Left renal pelvis (tissue), 4 donors: Measurements from ENCODE around the gene FAM216A. TPM values are rescaled to one million over a fixed set of nuclear protein-coding genes. Genes with fewer than 3 reads are reported as not detected.
"Not testable (repeated sequence)": the region's sequence is repeated elsewhere in the genome, so short reads cannot be mapped to it uniquely, and the experiment has no call there.

Source experiments
- DNase-seq, 4 donors: peaks; one replicate each; pipeline ENCODE4 v3.0.0-alpha.2; 2013; ENCODE audit warnings: low read depth in 4 of 4, low spot score in 3 of 4
- polyA plus RNA-seq, 4 donors: library from polyadenylated mRNA; unstranded; fragments of 120-200 nt; gene quantifications; one replicate each; pipeline ENCODE4 v1.2.1, GENCODE V29; 2013; ENCODE audit not compliant: insufficient read length in 4 of 4

Gene FAM216A, protein sequence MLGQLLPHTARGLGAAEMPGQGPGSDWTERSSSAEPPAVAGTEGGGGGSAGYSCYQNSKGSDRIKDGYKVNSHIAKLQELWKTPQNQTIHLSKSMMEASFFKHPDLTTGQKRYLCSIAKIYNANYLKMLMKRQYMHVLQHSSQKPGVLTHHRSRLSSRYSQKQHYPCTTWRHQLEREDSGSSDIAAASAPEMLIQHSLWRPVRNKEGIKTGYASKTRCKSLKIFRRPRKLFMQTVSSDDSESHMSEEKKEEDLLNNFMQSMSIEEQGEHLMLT
- 10 to 100 TPM; 16.4 to 23.2 (median 21.1) TPM for polyA plus RNA-seq

- peak; percentile 97 to 99 (median 97) for DNase-seq
These were observed at the start of gene FAM216A, which contains the start of gene GPN3 for GRCh38 chr12:110468214-110469048. Gene FAM216A (plus strand): TSS chr12:110468845. CDS start chr12:110468876, 31 bp downstream. Gene GPN3 (minus strand): TSS chr12:110468257. CDS start chr12:110468203, 54 bp downstream.

DNA sequence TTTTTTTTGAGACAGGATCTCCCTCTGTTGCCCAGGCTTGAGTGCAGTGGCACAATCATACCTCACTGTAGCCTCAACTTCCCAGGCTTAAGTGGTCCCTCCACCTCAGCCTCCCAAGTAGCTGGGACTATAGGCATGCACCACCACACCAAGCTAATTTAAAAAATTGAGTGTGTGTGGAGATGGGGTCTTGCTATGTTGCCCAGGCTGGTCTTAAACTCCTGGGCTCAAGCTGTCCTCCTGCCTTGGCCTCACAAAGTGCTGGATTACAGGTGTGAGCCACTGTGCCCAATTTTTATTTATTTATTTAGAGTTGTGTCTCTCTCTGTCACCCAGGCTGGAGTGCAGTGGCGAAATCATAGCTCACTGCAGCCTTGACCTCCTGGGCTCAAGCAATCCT, 48.0 kb upstream of the FAM216A start:
- not testable (repeated sequence) for DNase-seq

GRCh38 chr12:110421159-110421661, 47.4 kb upstream of the FAM216A start:
- no peak for DNase-seq

- DNase-seq, result no peak
These were observed 46.9 kb upstream of the FAM216A start for GRCh38 chr12:110421701-110422100.

- DNase-seq, result no peak
These were observed 44.4 kb upstream of the FAM216A start for GRCh38 chr12:110424237-110424636.

GRCh38 chr12:110426406-110426805, 42.2 kb upstream of the FAM216A start:
- DNase-seq, result no peak

DNA sequence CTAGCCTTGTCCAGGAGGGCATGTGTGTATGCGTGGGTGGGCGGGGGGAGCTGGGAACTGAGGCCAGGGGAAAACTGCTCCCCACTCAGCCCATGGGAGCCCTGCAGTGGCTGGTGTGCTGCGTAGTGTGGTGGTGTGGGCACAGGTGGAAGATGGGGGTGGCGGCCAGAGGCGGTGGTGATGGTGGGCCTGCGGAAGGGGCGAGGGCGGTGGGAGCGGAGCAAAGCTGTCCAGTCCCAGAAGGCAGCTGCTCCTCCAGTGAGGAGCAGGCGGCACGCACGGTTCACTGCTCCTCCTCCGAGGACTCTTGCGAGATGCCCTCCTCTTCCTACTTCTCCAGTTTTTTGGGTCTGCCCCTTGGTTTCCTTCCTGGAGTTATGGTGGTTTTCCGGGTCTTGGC, 39.0 kb upstream of the FAM216A start:
- DNase-seq, result not testable (repeated sequence)

DNA sequence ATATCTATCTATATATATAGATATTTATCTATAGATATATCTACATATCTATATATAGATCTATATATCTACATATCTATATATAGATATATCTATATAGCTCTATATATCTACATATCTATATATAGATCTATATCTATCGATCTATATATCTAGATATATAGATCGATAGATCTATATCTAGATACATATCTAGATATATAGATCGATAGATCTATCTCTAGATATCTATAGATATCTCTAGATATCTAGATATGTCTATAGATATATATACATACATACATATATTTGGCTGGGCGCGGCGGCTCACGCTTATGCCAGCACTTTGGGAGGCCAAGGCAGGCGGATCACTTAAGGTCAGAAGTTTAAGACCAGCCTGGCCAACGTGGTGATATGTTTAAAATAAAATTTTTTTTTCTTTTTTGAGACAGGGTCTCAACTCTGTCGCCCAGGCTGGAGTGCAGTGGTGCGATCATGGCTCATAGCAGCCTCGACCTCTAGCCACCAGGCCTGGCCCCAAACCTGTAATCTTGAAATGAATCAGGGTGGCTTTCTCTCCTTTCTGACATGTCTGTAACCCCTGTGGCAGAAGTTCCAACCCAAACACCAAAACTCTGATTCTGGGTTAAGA, 36.6 kb upstream of the FAM216A start:
- no peak for DNase-seq

- DNase-seq, result no peak
These were observed 32.4 kb upstream of the FAM216A start for GRCh38 chr12:110436231-110436630.

GRCh38 chr12:110444455-110444854, 24.2 kb upstream of the FAM216A start:
- no peak for DNase-seq

DNA sequence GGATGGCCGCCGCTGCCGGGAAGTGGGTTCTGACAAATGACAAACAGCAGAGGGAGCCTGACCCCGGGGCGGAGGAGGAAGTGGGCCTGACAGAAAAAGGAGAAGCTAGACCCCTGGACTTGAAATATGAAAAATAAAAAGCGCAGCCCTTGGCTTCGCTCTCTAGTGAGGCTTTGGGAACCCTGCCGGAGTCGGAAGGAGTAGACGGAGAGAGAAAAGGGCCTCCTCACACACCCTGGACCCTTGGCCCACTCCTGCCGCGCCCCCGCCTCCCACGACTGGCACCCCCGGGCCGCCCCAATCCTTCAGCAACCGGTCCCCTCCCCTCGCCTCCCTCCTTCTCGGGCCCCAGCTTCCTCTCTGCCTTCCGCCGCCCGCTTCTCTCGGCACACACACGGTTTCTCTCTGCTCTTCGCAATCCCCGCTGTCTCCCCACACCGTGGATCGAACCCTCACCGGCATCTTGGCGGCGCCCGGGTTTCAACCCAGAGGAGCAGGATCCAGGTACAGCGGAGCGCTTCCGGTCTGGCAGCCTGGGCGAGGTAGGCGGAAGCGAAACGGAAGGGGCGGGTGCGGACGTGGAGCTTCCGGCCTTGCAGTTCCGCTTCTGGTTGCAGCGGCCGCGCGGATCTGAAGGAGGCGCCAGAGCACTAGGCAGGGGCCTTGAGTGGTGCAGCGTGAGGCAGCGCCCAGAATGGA, 18.7 kb upstream of the FAM216A start, which contains the start of gene ARPC3:
ARPC3 (minus strand) TSS at position 539 of the 699 bp plus-strand sequence; CDS start at position 462, 77 bp downstream.
- peak; percentile 80 to 90 (median 88) for DNase-seq

DNA sequence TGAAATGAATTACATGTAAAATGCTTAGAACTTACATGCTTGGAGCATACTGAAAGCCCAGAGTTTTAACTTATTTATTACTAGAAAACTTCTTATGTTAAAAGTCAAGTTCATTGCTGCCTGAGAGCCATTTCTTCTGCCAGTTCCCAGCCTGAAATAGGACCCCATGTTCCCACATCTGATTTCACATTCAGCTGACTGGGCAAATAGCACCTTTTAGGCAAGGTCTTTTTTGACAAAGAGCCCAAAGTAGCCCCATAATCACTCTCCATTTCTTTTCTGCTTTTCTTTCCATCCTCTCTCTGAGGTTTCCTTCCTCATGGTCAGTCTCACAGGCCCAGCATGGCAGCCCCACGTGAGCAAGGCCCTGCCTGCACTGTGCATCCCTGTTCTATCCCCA, 17.4 kb upstream of the FAM216A start:
- no peak for DNase-seq

DNA sequence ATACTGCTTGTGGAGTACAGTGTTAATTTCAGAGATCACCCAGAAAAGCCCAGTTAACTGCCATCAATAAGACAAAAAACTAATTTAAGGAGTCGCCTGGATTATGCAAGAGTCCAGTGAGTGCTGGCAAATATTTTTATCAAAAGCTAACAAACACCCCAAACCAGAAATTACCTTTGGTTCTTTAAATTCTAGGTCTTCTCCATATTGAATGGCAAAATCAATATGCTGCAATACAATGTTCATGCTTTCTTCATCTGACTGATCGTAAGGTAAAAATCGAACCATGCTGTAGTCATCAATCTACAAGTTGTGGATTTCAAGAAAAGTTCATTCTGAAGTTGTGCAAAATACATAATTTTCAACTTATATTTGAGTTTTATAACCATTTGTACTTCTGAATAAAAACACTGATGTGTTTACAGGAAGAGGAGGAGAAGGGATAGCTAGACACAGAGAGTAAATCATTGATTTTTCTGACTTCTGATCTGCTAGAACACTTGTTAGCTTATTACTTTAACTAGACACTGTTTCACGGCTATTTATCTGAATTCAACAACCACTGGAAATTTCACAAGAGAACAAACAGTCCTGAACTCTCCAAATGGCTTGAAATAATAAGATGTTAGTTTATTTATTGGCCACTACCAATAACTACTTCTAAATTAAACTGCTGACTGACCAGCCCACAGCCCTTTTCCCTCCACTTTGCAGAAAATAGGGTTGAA, 14.9 kb upstream of the FAM216A start:
- DNase-seq, result no peak

DNA sequence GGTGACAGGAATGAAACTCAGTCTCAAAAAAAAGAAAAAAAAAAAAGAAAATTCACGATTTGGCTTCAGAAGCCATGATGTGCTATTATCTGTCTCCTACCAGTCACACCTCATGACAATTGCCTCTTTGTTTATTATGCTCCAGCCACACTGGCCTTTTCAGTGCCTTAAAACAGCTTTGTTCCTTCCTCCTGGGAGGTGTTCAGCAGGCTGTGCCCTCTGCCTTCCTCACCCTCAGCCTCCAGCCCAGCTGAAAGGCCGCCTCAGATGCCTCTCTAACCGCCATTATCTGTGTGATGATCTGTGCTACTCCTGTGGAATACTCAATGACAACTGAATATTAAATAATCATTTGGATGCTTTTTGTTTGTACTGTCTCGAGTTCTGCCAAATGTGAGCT, 9.9 kb upstream of the FAM216A start:
- DNase-seq, result no peak

DNA sequence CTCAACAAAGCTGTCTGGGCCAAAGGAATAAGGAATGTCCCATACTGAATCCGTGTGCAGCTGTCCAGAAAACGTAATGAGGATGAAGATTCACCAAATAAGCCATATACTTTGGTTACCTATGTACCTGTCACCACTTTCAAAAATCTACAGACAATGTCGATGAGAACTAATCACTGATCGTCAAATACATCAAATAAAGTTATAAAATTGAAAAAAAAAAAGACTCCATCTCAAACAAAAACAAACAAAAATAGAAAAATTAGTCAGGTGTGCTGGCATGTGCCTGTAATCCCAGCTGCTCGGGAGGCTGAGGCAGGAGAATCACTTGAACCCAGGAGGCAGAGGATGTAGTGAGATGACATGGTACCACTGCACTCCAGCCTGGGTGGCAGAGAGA, 7.5 kb upstream of the FAM216A start:
- not testable (repeated sequence) for DNase-seq

- no peak for DNase-seq
These were observed 3.6 kb upstream of the FAM216A start for GRCh38 chr12:110465024-110465423.

DNA sequence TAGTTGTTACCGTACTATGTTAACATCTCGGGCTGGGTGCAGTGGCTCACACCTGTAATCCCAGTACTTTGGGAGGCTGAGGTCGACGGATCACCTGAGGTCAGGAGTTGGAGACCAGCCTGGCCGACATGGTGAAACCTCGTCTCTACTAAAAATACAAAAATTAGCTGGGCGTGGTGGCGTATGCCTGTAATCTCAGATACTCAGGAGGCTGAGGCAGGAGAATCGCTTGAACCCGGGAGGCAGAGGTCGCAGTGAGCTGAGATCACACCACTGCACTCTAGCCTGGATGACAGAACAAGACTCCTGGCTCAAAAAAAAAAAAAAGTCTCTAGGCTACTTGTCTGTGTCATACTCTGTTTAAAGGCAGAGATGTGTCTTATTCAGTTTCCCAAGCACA, 2.9 kb upstream of the FAM216A start:
- not testable (repeated sequence) for DNase-seq

DNA sequence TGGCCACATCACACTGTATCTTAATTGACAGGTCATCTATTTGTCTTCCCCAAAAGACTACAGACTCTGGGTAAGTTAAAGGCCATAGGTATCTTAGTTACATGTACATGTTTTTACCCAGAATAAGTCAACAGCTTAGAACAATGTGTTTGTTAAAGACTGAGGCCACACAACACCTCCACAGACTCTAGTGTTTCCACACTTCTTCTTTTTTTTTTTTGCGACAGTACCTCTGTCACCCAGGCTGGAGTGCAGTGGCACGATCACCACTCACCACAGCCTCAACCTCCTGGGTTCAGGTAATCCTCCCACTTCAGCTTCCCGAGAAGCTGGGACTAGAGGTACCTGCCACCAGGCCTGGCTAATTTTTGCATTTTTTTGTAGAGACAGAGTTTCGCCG, 1.9 kb upstream of the FAM216A start:
- no peak for DNase-seq

DNA sequence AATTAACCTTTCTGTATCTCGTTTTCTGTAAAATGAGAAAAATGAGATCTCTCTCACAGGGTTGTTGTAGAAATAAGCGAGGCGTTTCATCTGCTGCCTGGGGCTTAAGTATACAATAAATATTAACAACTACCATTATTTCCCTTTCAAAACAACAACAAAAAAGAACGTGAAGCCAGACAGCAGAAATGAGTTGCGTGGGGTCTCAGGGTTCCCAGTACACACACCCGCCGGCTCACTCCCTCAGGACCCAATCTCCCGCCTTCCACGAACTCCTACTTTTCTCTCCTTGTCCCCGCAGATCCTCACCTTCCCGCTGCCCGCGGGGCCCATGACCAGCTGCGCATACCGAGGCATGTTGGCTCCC, 815 bp upstream of the FAM216A start:
- no peak for DNase-seq

DNA sequence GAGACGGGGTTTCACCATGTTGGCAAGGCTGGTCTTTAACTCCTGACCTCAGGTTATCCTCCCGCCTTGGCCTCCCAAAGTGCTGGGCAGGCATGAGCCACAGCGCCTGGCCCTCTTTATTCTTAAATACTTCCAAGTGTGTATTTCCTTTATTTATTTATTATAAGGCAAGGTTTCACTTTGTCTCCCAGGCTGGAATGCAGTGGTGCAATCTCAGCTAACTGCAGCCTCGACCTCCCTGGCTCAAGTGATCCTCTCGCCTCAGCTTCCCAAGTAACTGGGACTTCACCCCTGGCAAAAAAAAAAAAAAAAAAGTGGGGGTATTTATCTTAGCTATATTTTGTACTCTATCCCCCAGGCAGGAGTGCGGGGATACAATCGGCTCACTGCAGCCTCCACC, 6.8 kb downstream of the FAM216A start:
- no peak for DNase-seq
